IMR-90 (cell line): Measurements from ENCODE around the gene IFI44L. TPM values are rescaled to one million over a fixed set of nuclear protein-coding genes. Genes with fewer than 3 reads are reported as not detected.

Experiments used
- ATAC-seq: fragments of 200-7000 bp; cut with Tn5 transposase; 2 replicates; pipeline ENCODE4 v1.9.1; 2020; ENCODE audit warnings: low read depth, mild to moderate bottlenecking, moderate library complexity
- BruUV-seq: library from RNA; stranded (reverse); fragments of 400-500 nt; replicated peaks from 2 replicates; lab custom pipeline; 2021; lab: Mats Ljungman, UMichigan
- CTCF ChIA-PET: fragments of 300-600 bp; formaldehyde crosslinking; extraction: SDS; loops from one replicate; lab custom pipeline; 2021; ENCODE audit warnings: antibody characterized with exemption; lab: Yijun Ruan, JAX
- POLR2A ChIA-PET: fragments of 300-600 bp; sonication (Branson Sonifier 250); formaldehyde crosslinking; loops from one replicate; lab custom pipeline; 2022; ENCODE audit warnings: antibody characterized with exemption; ENCODE audit not compliant: unreplicated experiment; lab: Charles Lee
- DNase-seq: peaks from one replicate; pipeline ENCODE4 v3.0.0; 2013
- H2AFZ ChIP-seq: replicated peaks from 2 replicates; pipeline ENCODE3; 2013; ENCODE audit warnings: low read length, mild to moderate bottlenecking; ENCODE audit not compliant: poor library complexity
- H2AK5ac ChIP-seq: 2 replicates; pipeline ENCODE4 v1.6.1; 2013; ENCODE audit warnings: low read depth, low read length, inconsistent platforms
- H2AK9ac ChIP-seq: replicated peaks from 2 replicates; pipeline ENCODE3; 2013; ENCODE audit warnings: mild to moderate bottlenecking, low read depth, low read length, moderate library complexity; ENCODE audit not compliant: poor library complexity
- H2BK120ac ChIP-seq: 2 replicates; pipeline ENCODE4 v1.6.1; 2013; ENCODE audit warnings: low read depth, low read length, inconsistent platforms
- H2BK15ac ChIP-seq: 3 replicates; pipeline ENCODE4 v1.6.1; 2013; ENCODE audit warnings: low read depth, low read length, inconsistent platforms
- H2BK20ac ChIP-seq: 2 replicates; pipeline ENCODE4 v1.6.1; 2013; ENCODE audit warnings: low read depth, mild to moderate bottlenecking, inconsistent platforms, low read length, moderate library complexity
- H2BK5ac ChIP-seq: 2 replicates; pipeline ENCODE4 v1.6.1; 2013; ENCODE audit warnings: mild to moderate bottlenecking, low read depth, low read length, inconsistent platforms; ENCODE audit not compliant: poor library complexity, severe bottlenecking
- H3K14ac ChIP-seq: replicated peaks from 2 replicates; pipeline ENCODE4 v1.6.1; 2013; ENCODE audit warnings: low read depth, low read length, inconsistent platforms
- H3K18ac ChIP-seq: 2 replicates; pipeline ENCODE4 v1.6.1; 2013; ENCODE audit warnings: low read depth, low read length, control low read depth
- H3K23ac ChIP-seq: 2 replicates; pipeline ENCODE4 v1.6.1; 2013; ENCODE audit warnings: low read depth, low read length, inconsistent platforms
- H3K27ac ChIP-seq: 2 replicates; pipeline ENCODE4 v1.5.1; 2013; ENCODE audit warnings: mild to moderate bottlenecking, control low read depth, low read length; ENCODE audit not compliant: insufficient read depth
- H3K27me3 ChIP-seq: 2 replicates; pipeline ENCODE4 v1.6.1; 2013; ENCODE audit warnings: low read length; ENCODE audit not compliant: control insufficient read depth, insufficient read depth
- H3K36me3 ChIP-seq: 2 replicates; pipeline ENCODE4 v1.6.1; 2013; ENCODE audit warnings: low read length, mixed read lengths; ENCODE audit not compliant: control insufficient read depth, insufficient read depth
- H3K4ac ChIP-seq: 2 replicates; pipeline ENCODE4 v1.6.1; 2013; ENCODE audit warnings: low read depth, low read length, inconsistent platforms
- H3K4me1 ChIP-seq: 2 replicates; pipeline ENCODE4 v1.6.1; 2013; ENCODE audit warnings: low read length, mixed read lengths; ENCODE audit not compliant: control insufficient read depth, insufficient read depth
- H3K4me2 ChIP-seq: 2 replicates; pipeline ENCODE4 v1.6.1; 2013; ENCODE audit warnings: low read depth, mild to moderate bottlenecking, control low read depth, low read length, moderate library complexity
- H3K4me3 ChIP-seq: 2 replicates; pipeline ENCODE4 v1.5.1; 2013; ENCODE audit warnings: low read depth, mild to moderate bottlenecking, control low read depth, low read length, moderate library complexity; ENCODE audit not compliant: insufficient read depth
- H3K56ac ChIP-seq: 2 replicates; pipeline ENCODE4 v1.6.1; 2013; ENCODE audit warnings: low read length, inconsistent platforms; ENCODE audit not compliant: insufficient read depth; ENCODE audit errors: extremely low read depth
- H3K79me1 ChIP-seq, 2 experiments: 2 replicates each; pipeline ENCODE4 v1.6.1; 2013; ENCODE audit warnings: low read length in 2 of 2, inconsistent platforms in 1 of 2, low read depth in 1 of 2
- H3K9ac ChIP-seq: 2 replicates; pipeline ENCODE4 v1.6.1; 2013; ENCODE audit warnings: low read depth, low read length, control low read depth
- H3K9me1 ChIP-seq: 2 replicates; pipeline ENCODE4 v1.6.1; 2013; ENCODE audit warnings: low read length, inconsistent platforms; ENCODE audit not compliant: insufficient read depth
- H3K9me3 ChIP-seq: 2 replicates; pipeline ENCODE4 v1.6.1; 2013; ENCODE audit warnings: low read length; ENCODE audit not compliant: control insufficient read depth, insufficient read depth
- H4K20me1 ChIP-seq: 2 replicates; pipeline ENCODE4 v1.6.1; 2013; ENCODE audit warnings: low read length, inconsistent platforms; ENCODE audit not compliant: insufficient read depth
- H4K5ac ChIP-seq: 2 replicates; pipeline ENCODE4 v1.6.1; 2013; ENCODE audit warnings: mild to moderate bottlenecking, low read depth, low read length, control low read depth
- H4K8ac ChIP-seq, 2 experiments: 2 replicates each; pipeline ENCODE4 v1.6.1; 2013; ENCODE audit warnings: low read depth in 2 of 2, low read length in 2 of 2, control low read depth in 1 of 2, inconsistent platforms in 1 of 2
- H4K91ac ChIP-seq: 2 replicates; pipeline ENCODE4 v1.6.1; 2013; ENCODE audit warnings: low read depth, low read length, inconsistent platforms; ENCODE audit not compliant: insufficient read depth
- BHLHE40 ChIP-seq: fragments of 150-350 bp; IDR thresholded peaks from 2 replicates; pipeline ENCODE4 v1.6.1; 2016; ENCODE audit warnings: mild to moderate bottlenecking, low read depth, low read length
- CEBPB ChIP-seq: IDR thresholded peaks from 2 replicates; pipeline ENCODE4 v1.6.1; 2012; ENCODE audit warnings: low read depth, low read length, improper control_type of control experiment
- CHD1 ChIP-seq: IDR thresholded peaks from 2 replicates; pipeline ENCODE4 v1.6.1; 2012; ENCODE audit warnings: low read depth, low read length, improper control_type of control experiment
- CTCF ChIP-seq: conservative IDR thresholded peaks from 2 replicates; pipeline ENCODE4 v1.5.1; 2012; ENCODE audit warnings: mild to moderate bottlenecking, low read depth, low read length, improper control_type of control experiment
- ELK1 ChIP-seq: fragments of 150-350 bp; IDR thresholded peaks from 2 replicates; pipeline ENCODE4 v1.6.1; 2016; ENCODE audit warnings: low read depth, mild to moderate bottlenecking, low read length, moderate library complexity, borderline replicate concordance
- FOS ChIP-seq: fragments of 150-350 bp; IDR thresholded peaks from 2 replicates; pipeline ENCODE4 v1.6.1; 2016; ENCODE audit warnings: low read depth, low read length
- MAFK ChIP-seq: IDR thresholded peaks from 2 replicates; pipeline ENCODE4 v1.6.1; 2012; ENCODE audit warnings: low read depth, low read length, improper control_type of control experiment
- MAZ ChIP-seq: IDR thresholded peaks from 2 replicates; pipeline ENCODE4 v1.6.1; 2012; ENCODE audit warnings: low read depth, mild to moderate bottlenecking, low read length, improper control_type of control experiment, moderate library complexity, borderline replicate concordance
- MXI1 ChIP-seq: IDR thresholded peaks from 2 replicates; pipeline ENCODE4 v1.6.1; 2012; ENCODE audit warnings: low read depth, mild to moderate bottlenecking, low read length, moderate library complexity, borderline replicate concordance
- NFE2L2 ChIP-seq: fragments of 150-350 bp; IDR thresholded peaks from 2 replicates; pipeline ENCODE4 v1.6.1; 2016; ENCODE audit warnings: low read depth, mild to moderate bottlenecking, low read length
- POLR2A ChIP-seq: IDR thresholded peaks from 2 replicates; pipeline ENCODE4 v1.6.1; 2012; ENCODE audit warnings: mild to moderate bottlenecking, low read depth, low read length
- RAD21 ChIP-seq: IDR thresholded peaks from 2 replicates; pipeline ENCODE4 v1.6.1; 2012; ENCODE audit warnings: low read length, improper control_type of control experiment
- RCOR1 ChIP-seq: IDR thresholded peaks from 2 replicates; pipeline ENCODE4 v1.6.1; 2012; ENCODE audit warnings: mild to moderate bottlenecking, low read length, improper control_type of control experiment; ENCODE audit not compliant: insufficient replicate concordance
- RFX5 ChIP-seq: IDR thresholded peaks from 2 replicates; pipeline ENCODE4 v1.8.0; 2012; ENCODE audit warnings: low read depth, mild to moderate bottlenecking, low read length, moderate library complexity
- SMC3 ChIP-seq: fragments of 150-350 bp; IDR thresholded peaks from 2 replicates; pipeline ENCODE4 v1.6.1; 2016; ENCODE audit warnings: low read depth, mild to moderate bottlenecking, antibody characterized with exemption, low read length, moderate library complexity
- USF2 ChIP-seq: fragments of 150-350 bp; IDR thresholded peaks from 2 replicates; pipeline ENCODE4 v1.6.1; 2017; ENCODE audit warnings: mild to moderate bottlenecking, antibody characterized with exemption, low read length, low read depth
- WGBS, 2 experiments: methylation state at CpG; one replicate each; pipeline versions ENCODE4 v1.1.5 to v1.1.7; 2013; ENCODE audit warnings: missing lambda C conversion rate in 2 of 2; ENCODE audit not compliant: insufficient read length in 1 of 2; ENCODE audit errors: extremely low coverage in 2 of 2; 5-methylcytosine and 5-hydroxymethylcytosine counted together
- dilution Hi-C: fragments of 300-500 bp; cut with HindIII; formaldehyde crosslinking; loops from one replicate; pipeline ENCODE4 v1.14.3; 2018; ENCODE audit warnings: low sequenced_read_pairs; ENCODE audit not compliant: unreplicated experiment
- in situ Hi-C: fragments of 300-500 bp; cut with MboI; formaldehyde crosslinking; loops from 3 replicates; pipeline ENCODE4 v1.14.3; 2019; ENCODE audit warnings: low sequenced_read_pairs, inconsistent platforms, mixed read lengths
- intact Hi-C: fragments of 100-400 bp; cut with micrococcal nuclease; formaldehyde crosslinking; loops from 2 replicates; pipeline ENCODE4 v1.10.0; 2022
- polyA plus RNA-seq, 3 experiments: library from polyadenylated mRNA; depleted of rRNA; stranded (reverse); fragments of >200 nt; gene quantifications; 2 replicates each; pipeline ENCODE4 v1.2.3, GENCODE V29; 2012; ENCODE audit warnings: low replicate concordance in 1 of 3
- total RNA-seq: library from RNA; depleted of rRNA; stranded (reverse); fragments of >200 nt; gene quantifications from 2 replicates; pipeline ENCODE4 v1.2.3, GENCODE V29; 2012

The IFI44L gene
- total and polyA plus RNA-seq, 2 of the 4 experiments (the other 2 are of a cell fraction) = 0.18 to 0.19 TPM

DNA sequence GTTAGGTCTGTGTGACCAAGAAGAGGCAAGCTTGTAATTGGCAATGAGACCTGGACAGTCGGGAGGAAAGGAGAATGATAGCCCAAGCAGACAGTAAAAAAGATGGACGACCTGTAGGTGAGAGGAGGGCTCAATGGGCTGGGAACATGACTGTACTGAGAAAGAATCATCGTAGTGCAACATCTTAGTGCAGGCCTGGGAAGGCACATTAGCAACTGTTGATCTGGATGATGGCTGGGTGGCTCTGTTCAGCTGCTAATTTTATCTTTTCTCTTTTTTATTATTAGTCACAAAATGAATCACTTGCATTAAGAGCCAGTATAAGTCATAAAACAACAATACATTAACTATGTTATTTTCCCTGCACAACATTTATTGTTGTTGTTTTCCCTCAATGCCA lies 62.2 kb downstream of the IFI44L start:
- Histone ChIP-seq H3K4me3 (no peak overlapping the region), H3K4ac (no peak overlapping the region), H3K27me3 (no peaks in the 10 kb centered on the region), H2AFZ (peak overlapping the region; percentile 3), H3K36me3 (no peaks in the 10 kb centered on the region), H4K5ac (no peak overlapping the region), H3K9me3 (no peaks in the 10 kb centered on the region), H4K20me1 (no peaks in the 10 kb centered on the region), H2BK15ac (no peak overlapping the region), H2BK20ac (no peak overlapping the region), H3K79me1 (no peaks in the 10 kb centered on the region), H3K4me1 (no peaks in the 10 kb centered on the region), H3K9me1 (no peaks in the 10 kb centered on the region), H3K56ac (no peak overlapping the region), H2AK5ac (no peak overlapping the region), H3K27ac (no peak overlapping the region), H4K91ac (no peak overlapping the region), H4K8ac (no peak overlapping the region), H3K18ac (no peak overlapping the region), H2BK120ac (no peak overlapping the region), H3K23ac (no peak overlapping the region), H3K4me2 (no peak overlapping the region), H3K9ac (no peak overlapping the region), H2BK5ac (no peak overlapping the region), H3K14ac (0 out of 2 replicates have a peak overlapping the region, but pooled peaks have one; percentile 16), H2AK9ac (no peak overlapping the region)
- DNase-seq (peak; percentile 15), ATAC-seq (no peak)
- intact Hi-C loops = no loop called here
- ChIA-PET POLR2A (no interaction called here), CTCF (interaction anchor here (1.9 kb wide), 1 partner anchor 65 kb away, joined by 8 read pairs; no protein-coding TSS in a partner anchor)
- in situ Hi-C loops = no loop called here
- dilution Hi-C loops = no loop called here
- no CpG with 5 or more reads among the region's 3 CpGs for WGBS, 2 experiments
- TF ChIP-seq FOS = no peak
- TF ChIP-seq RCOR1 = no peak
- no peak for TF ChIP-seq POLR2A
- TF ChIP-seq SMC3 = no peak
- no peak for TF ChIP-seq MAFK
- TF ChIP-seq NFE2L2 = no peak
- TF ChIP-seq RFX5 = no peak
- no peak for TF ChIP-seq BHLHE40
- TF ChIP-seq MAZ = no peak
- TF ChIP-seq RAD21 = no peak
- no peak for TF ChIP-seq CEBPB
- TF ChIP-seq ELK1 = no peak
- no peak for TF ChIP-seq USF2
- TF ChIP-seq CTCF = no peak
- no peak for TF ChIP-seq CHD1
- TF ChIP-seq MXI1 = no peak
- no TSS peak for BruUV-seq
